ENCODE data around the gene SLC37A1. TPM values are rescaled to one million over a fixed set of nuclear protein-coding genes. Genes with fewer than 3 reads are reported as not detected.

SLC37A1 gene
- total RNA-seq, 1 donor from 2014 or later, result 13.5 TPM

- H3K4me3 Mint-ChIP-seq (ENCODE audit: unreplicated experiment), result no peak overlapping the region
- H3K4me1 Mint-ChIP-seq (ENCODE audit: unreplicated experiment), result peaks cover 2% of the 10 kb centered on the region
- DNase-seq (ENCODE audit: extremely low spot score, unreplicated experiment), result no peak
- no peak overlapping the region for H3K27ac Mint-ChIP-seq (ENCODE audit: unreplicated experiment)
- no peaks in the 10 kb centered on the region for H3K27me3 Mint-ChIP-seq (ENCODE audit: unreplicated experiment)
- TF ChIP-seq CTCF (IDR thresholded peaks at IDR 0.05), result no peak
- H3K36me3 Mint-ChIP-seq (ENCODE audit: unreplicated experiment), result no peaks in the 10 kb centered on the region
- no peaks in the 10 kb centered on the region for H3K9me3 Mint-ChIP-seq (ENCODE audit: unreplicated experiment)
These were observed 70.6 kb downstream of the SLC37A1 start for GRCh38 chr21:42584296-42584641.

GRCh38 chr21:42585881-42586280, 72.2 kb downstream of the SLC37A1 start:
- TF ChIP-seq CTCF (IDR thresholded peaks at IDR 0.05), result no peak
- no peak for DNase-seq (ENCODE audit: extremely low spot score, unreplicated experiment)
- H3K36me3 Mint-ChIP-seq (ENCODE audit: unreplicated experiment), result no peaks in the 10 kb centered on the region
- no peaks in the 10 kb centered on the region for H3K27me3 Mint-ChIP-seq (ENCODE audit: unreplicated experiment)
- no peaks in the 10 kb centered on the region for H3K9me3 Mint-ChIP-seq (ENCODE audit: unreplicated experiment)
- no peak overlapping the region for H3K27ac Mint-ChIP-seq (ENCODE audit: unreplicated experiment)
- no peak overlapping the region for H3K4me3 Mint-ChIP-seq (ENCODE audit: unreplicated experiment)
- peaks cover 2% of the 10 kb centered on the region for H3K4me1 Mint-ChIP-seq (ENCODE audit: unreplicated experiment)

DNA sequence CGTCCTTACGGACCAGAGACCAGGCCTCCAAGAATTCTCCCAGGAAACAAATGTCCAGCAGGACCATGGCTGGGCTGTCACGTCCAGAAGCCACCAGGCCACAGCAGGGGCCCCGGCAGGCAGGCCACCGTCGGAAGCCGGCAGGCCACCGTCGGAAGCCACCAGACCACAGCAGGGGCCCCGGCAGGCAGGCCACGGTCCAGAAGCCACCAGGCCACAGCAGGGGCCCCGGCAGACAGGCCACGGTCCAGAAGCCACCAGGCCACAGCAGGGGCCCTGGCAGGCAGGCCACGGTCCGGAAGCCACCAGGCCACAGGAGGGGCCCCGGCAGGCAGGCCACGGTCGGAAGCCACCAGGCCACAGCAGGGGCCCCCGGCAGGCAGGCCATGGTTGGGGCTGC, 72.8 kb downstream of the SLC37A1 start:
- TF ChIP-seq CTCF (IDR thresholded peaks at IDR 0.05), result no peak
- Mint-ChIP-seq H3K36me3 (ENCODE audit: unreplicated experiment) (no peaks in the 10 kb centered on the region), H3K4me1 (ENCODE audit: unreplicated experiment) (peaks cover 2% of the 10 kb centered on the region), H3K27me3 (ENCODE audit: unreplicated experiment) (no peaks in the 10 kb centered on the region), H3K4me3 (ENCODE audit: unreplicated experiment) (no peak overlapping the region), H3K27ac (ENCODE audit: unreplicated experiment) (no peak overlapping the region), H3K9me3 (ENCODE audit: unreplicated experiment) (no peaks in the 10 kb centered on the region)
- no peak for DNase-seq (ENCODE audit: extremely low spot score, unreplicated experiment)

- TF ChIP-seq CTCF (IDR thresholded peaks at IDR 0.05), result no peak
- Mint-ChIP-seq H3K4me1 (ENCODE audit: unreplicated experiment) (peaks cover under 1% of the 10 kb centered on the region), H3K36me3 (ENCODE audit: unreplicated experiment) (no peaks in the 10 kb centered on the region), H3K4me3 (ENCODE audit: unreplicated experiment) (no peak overlapping the region), H3K27ac (ENCODE audit: unreplicated experiment) (no peak overlapping the region), H3K27me3 (ENCODE audit: unreplicated experiment) (no peaks in the 10 kb centered on the region), H3K9me3 (ENCODE audit: unreplicated experiment) (no peaks in the 10 kb centered on the region)
- no peak for DNase-seq (ENCODE audit: extremely low spot score, unreplicated experiment)
These were observed 73.4 kb downstream of the SLC37A1 start for GRCh38 chr21:42587036-42587435.

- Mint-ChIP-seq H3K27me3 (ENCODE audit: unreplicated experiment) (no peaks in the 10 kb centered on the region), H3K36me3 (ENCODE audit: unreplicated experiment) (no peaks in the 10 kb centered on the region), H3K27ac (ENCODE audit: unreplicated experiment) (no peak overlapping the region), H3K4me3 (ENCODE audit: unreplicated experiment) (no peak overlapping the region), H3K4me1 (ENCODE audit: unreplicated experiment) (no peaks in the 10 kb centered on the region), H3K9me3 (ENCODE audit: unreplicated experiment) (no peaks in the 10 kb centered on the region)
- DNase-seq (ENCODE audit: extremely low spot score, unreplicated experiment), result no peak
- TF ChIP-seq CTCF (IDR thresholded peaks at IDR 0.05), result no peak
These were observed 76.9 kb downstream of the SLC37A1 start for GRCh38 chr21:42590431-42591131.

All from osteocyte (in vitro differentiated cells).